Keratinocyte (primary cell): ENCODE measurements around the gene MARCHF2.

ENCODE experiments used
- CTCF ChIP-seq, 3 experiments: IDR thresholded peaks in 1 of 3; conservative IDR thresholded peaks in 1 of 3; optimal IDR thresholded peaks in 1 of 3; 2 replicates in 2 of 3; 3 replicates in 1 of 3; pipeline versions ENCODE3 to v1.5.1; 2011; ENCODE audit warnings: low read length in 3 of 3, mild to moderate bottlenecking in 3 of 3, moderate library complexity in 2 of 3, control low read depth in 1 of 3, inconsistent platforms in 1 of 3; ENCODE audit not compliant: insufficient read depth in 2 of 3; ENCODE audit errors: extremely low read depth in 1 of 3
- EZH2 ChIP-seq: IDR thresholded peaks from one replicate; pipeline ENCODE4 v1.6.1; 2012; ENCODE audit warnings: inconsistent platforms, mild to moderate bottlenecking, low read length, moderate library complexity

- TF ChIP-seq CTCF (optimal IDR thresholded peaks at IDR 0.05 in 1 of 3, IDR thresholded peaks at IDR 0.05 in 1 of 3, conservative IDR thresholded peaks at IDR 0.05 in 1 of 3; ENCODE audit: extremely low read depth in 1 of 3, insufficient read depth in 2 of 3, low read length in 3 of 3): no peak
- no peak for TF ChIP-seq EZH2
Observed at GRCh38 chr19:8469613-8470368, 56.7 kb downstream of the MARCHF2 start.
